ENCODE data around the gene IL25.
"Not testable (repeated sequence)": the region's sequence is repeated elsewhere in the genome, so short reads cannot be mapped to it uniquely, and the experiment has no call there.

IL25 gene

DNA sequence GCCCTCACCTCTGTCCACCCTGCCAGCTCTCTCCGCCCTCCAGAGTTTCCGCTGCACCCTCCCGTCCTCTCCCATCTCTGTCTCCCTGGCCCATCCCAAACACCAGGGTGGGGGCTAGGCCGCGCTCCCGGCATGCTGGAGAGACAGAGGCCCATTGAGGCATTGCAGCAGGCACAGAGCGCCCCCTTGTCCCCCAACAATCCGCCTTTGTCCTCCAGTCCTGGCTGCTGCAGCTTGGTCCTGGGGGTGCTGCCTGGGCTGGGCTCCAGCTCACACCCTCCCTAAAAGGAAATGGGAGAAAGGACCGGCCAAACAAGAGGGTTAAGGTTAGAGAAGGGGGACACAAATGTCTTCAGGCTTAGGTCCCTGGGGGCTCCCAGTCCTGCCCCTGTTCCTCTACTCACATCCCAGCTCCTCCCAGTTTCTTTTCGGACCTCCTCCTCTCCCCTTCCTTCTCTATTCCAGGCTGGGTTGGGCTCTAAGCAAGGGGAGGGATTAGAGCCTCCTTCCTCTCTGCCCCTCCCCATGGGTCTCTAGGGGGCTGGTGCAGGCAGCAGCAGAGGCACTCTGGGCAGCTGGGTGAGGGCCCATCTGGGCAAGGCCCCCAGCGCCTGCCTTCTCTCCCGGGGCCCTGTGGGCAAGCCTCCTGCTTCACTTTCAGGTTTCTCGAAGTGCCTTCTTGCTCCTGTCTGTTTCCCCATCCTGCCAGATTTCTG, 4.0 kb downstream of the IL25 start, which contains the start of gene CMTM5:
CMTM5 (plus strand) TSS at position 565 of the 716 bp plus-strand sequence. CDS start 206 bp downstream, outside the sequence.
- DNase-seq = no peak

GRCh38 chr14:23377198-23377550, 4.6 kb downstream of the IL25 start:
- no peak for DNase-seq

- no peak for DNase-seq
These were observed 5.3 kb downstream of the IL25 start for GRCh38 chr14:23377573-23378563.

- no peak for DNase-seq
These were observed 6.1 kb downstream of the IL25 start for GRCh38 chr14:23378612-23379220.

DNA sequence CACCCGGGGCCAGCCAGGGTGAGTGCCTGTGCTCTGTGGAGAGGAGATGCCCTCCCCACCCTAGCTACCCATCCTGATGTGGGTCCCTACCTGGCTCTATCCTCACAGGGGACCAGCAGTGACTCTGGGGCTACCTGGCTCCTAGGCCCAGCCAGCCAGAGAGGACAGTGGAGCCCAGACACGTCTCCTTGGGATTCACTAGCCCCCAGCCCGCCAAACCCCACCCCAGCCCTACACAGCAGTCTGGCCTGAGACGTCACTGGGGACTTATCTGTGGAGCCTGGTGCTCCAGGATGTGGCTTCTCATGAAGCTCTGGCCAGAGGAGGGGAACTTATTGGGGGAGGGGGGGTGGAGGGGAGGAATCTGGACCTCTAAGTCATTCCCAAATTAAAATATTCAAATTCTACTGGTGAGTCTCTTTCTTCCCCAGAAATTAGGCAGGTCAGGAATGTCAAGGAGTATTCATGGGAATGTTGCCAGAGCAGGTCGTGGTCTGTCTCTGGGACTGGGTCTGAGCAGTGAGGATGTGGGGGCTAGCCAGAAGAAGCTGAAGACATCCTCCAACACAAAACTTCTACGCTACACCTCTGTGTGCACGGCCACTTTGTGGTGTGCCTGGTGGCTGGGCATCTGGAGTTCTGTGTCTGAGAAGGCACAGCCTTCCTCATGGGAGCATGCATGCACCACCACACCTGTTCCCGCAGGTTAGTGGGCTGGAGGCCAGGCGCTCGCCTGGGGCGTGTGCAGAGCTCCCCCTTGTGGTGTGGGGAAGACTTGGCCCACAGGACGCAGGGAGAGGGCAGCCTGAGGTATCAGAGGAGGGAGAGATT, 7.0 kb downstream of the IL25 start:
- no peak for DNase-seq

- DNase-seq = no peak
These were observed 7.7 kb downstream of the IL25 start for GRCh38 chr14:23380197-23380914.

GRCh38 chr14:23380976-23381375, 8.4 kb downstream of the IL25 start:
- DNase-seq = no peak

GRCh38 chr14:23381871-23382270, 9.3 kb downstream of the IL25 start:
- DNase-seq = no peak

GRCh38 chr14:23382276-23382675, 9.7 kb downstream of the IL25 start:
- DNase-seq = no peak

DNA sequence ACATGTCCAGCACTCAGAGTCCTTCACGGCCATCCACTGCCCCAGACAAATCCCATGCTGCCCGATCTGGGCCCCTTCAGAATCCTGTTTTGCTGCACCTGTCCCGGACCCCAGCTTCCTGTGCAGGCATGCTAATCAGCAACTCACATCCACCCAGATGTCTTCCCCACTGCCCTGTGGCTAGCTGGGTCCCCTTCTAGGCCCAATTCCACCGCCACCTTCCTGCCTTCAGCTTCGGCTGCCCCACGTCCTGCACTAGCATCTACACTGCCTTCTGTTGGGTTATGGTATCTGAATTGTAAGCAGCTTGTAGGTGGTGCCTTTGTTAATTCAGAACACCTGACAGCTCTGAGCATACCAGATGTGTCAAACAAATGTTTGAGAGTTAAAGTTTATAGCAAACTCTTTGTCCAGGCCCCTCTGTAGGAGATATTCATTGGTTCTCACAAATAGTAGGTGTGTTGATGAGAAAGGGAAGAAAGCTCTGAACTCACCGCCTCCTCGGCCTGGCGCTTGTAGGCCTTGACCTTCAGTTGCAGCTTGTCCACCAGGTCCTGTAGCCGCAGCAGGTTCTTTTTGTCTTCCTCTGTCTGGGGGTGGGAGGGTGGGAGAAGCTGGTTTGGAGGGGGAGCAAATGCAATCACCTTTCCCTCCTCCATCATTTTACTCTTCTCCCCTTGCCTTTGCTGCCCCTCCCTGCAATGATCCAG, 10.3 kb downstream of the IL25 start:
- no peak for DNase-seq

GRCh38 chr14:23384364-23385080, 11.9 kb downstream of the IL25 start:
- no peak for DNase-seq

DNA sequence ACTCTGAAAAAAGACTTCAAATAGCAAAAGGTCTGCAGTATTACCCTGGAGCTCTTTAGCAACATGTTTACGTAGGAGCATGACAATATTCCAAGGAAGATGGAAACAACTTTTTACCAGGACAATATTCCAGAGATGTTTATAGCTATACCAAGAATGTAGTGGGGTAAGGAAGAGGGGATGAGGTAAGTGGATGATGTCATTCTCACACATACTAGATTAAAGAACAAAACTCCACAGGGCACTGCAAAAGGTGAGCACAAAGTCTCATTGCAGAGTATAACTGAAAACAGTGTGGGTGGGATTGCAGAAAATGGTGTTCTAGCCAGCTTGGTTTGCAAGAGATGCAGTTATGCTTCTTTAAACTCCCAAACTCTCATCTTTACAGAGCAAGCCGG, 12.6 kb downstream of the IL25 start:
- no peak for DNase-seq

DNA sequence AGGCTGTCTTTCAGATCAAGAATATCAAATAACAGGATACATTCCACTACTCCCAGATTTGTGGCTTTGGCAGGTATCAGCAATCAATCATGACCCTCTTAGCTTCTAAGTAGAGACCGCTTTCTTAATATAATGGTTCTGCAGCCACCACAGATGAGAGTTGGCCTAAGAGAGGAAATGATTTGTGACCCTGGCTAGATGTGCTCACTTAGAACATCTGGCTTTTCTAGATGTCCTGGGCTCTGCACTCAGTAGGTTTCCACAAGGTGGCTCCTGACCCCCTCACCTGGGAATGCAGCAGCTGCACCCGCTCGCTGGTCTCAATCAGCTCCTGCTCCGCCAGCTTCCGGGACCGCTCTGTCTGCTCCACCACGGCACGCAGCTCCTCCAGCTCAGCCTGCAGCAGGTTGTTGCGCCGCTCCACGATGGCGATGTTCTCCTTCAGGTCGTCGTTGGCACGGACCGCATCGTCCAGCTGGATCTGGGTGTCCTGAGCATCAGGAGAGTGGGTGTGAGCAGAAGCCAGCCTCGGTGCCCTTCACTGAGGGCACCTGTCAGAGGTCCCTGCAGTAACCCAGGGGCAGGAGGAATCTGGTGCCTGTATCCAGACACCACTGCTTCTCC, 13.1 kb downstream of the IL25 start:
- DNase-seq = no peak

- DNase-seq = not testable (repeated sequence)
These were observed 13.7 kb downstream of the IL25 start for GRCh38 chr14:23386266-23386657.

- no peak for DNase-seq
These were observed 14.4 kb downstream of the IL25 start for GRCh38 chr14:23386999-23387398.

DNA sequence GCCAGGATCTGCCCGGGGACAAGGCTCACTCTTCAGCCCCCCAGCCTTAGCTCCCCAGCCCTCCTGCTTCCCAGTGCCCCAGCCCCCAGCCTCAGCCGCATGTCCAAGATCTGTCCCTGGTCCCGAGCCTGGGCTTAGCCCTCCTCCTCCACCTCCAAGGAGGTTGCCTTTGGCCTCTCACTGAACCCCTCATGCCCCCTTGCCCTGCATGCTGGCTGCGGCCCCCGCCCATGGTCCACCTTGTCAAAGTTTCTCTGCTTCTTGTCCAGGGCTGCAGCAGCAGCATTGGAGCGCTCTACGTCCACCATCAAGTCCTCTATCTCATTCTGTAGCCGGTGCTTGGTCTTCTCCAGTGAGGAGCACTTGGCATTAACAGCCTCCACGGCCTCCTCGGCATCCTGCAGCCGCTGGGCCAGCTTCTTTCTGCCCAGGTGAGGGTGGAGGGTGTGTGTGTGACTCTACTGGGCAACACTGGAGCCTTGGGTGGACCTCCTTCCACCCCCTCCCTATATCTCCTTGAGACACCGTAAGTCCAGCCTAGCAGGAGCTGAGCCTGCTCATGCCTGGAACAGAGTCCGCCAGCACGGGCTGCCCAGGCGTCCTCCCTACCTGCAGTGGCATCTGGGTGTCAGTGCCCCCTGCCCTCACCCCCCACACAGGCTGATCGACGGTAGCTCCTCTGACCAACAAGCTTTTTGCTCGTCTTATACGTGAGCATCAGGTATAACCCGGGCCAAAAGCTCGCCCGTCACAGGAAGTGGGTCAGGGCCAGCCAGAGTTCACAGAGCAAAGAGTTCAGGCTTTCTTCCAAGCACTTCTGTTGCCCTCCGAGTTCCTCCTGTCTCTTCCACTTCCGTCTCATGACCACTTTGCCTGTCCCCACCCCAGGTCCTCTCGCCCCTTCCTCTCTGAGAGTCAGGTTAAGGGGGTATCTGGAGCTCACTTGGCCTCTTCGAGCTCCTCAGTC, 15.6 kb downstream of the IL25 start:
- no peak for DNase-seq

GRCh38 chr14:23388996-23389395, 16.4 kb downstream of the IL25 start:
- no peak for DNase-seq

- no peak for DNase-seq
These were observed 16.8 kb downstream of the IL25 start for GRCh38 chr14:23389396-23389795.

DNA sequence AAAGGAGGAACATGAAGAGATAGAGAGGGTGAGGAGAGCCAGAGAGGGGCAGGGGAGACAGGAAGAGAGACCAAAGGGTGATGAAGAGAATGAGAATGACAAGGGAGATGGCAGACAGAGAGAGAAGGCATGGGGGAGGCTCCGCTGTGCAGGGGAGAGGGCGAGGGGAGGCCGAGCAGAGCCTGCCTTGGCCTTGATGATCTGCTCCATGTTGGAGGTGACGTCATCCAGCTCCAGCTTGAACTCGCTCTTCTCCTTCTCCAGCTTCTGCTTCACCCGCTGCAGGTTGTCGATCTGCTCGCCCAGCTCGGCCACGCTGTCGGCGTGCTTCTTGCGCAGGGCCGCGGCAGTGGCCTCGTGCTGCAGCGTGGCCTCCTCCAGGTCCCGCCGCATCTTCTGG, 17.3 kb downstream of the IL25 start:
- DNase-seq = not testable (repeated sequence)
